Measurements from ENCODE around the gene RFX2. TPM values are rescaled to one million over a fixed set of nuclear protein-coding genes. Genes with fewer than 3 reads are reported as not detected.

RFX2 gene
- total RNA-seq, 4 donors from 2014 or later = 0.31 to 10.5 (median 2.2) TPM

- intact Hi-C loops (cut with DNase I; ENCODE audit: low total_unique reads) = loop anchor here (10.0 kb wide), 2 partner anchors 166 to 216 kb away; partner anchors contain the start of gene MLLT1
- no peaks in the 10 kb centered on the region for H3K27me3 ChIP-seq
- no peaks in the 10 kb centered on the region for H3K9me3 ChIP-seq
- peaks cover 27 to 40% of the 10 kb centered on the region in 2 donors for H3K4me1 ChIP-seq
- in situ Hi-C loops (cut with MboI; ENCODE audit: low sequenced_read_pairs in 4 of 4) = no loop called here
- ATAC-seq = no peak
- DNase-seq = no peak
- peak overlapping the region; percentile 82 to 91 (median 87) for H3K27ac ChIP-seq
- no peak for TF ChIP-seq POLR2A (IDR thresholded peaks at IDR 0.05)
- TF ChIP-seq CTCF (IDR thresholded peaks at IDR 0.05 in 4 of 5, conservative IDR thresholded peaks at IDR 0.05 in 1 of 5) = no peak
- H3K4me3 ChIP-seq = no peak overlapping the region
- no peaks in the 10 kb centered on the region for H3K36me3 ChIP-seq
Observed at GRCh38 chr19:6058518-6059201, 51.6 kb downstream of the RFX2 start.

DNA sequence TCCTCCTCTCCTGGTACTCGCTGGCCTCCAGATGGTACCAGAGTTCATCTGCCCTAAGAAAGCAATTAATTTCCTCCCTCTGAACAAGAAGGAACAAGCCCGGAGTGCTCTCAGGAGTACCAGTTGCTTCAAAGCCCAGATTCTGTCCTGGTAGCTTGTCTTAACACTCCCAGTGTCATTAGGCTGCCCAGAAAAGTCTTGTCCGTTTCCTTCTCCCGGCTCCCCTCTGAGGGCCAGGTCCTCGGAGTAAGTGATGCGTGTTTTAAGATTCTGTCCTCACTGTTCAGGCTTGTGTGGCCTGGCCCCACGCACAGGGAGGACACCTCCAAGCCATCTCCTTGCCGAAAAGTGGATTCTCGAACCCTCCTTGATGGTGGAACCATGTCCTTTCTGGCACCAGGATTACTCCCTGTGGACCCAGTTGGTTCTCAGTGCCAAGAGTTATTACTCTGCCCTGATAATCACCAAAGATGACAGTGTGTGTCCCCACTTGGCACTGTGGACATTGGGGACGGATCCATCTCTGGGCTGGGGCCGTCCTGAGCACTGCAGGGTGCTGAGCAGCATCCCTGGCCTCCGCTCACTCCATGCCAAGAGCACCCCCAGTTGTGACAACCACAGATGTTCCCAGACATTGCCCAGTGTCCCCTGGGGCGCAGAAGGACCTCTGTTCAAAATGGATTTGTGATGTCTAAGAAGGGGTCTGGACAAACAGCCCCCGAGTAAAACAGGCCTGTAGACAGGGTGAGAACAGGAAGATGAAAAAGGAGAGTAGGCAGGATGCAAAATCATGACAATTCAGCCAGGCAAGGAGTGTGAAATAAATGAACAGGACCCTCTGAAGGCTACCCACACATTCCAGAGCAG is 52.4 kb downstream of the RFX2 start:
- in situ Hi-C loops (cut with MboI; ENCODE audit: low sequenced_read_pairs in 4 of 4) (no loop called here), intact Hi-C loops (cut with DNase I; ENCODE audit: low total_unique reads) (loop anchor here (1.0 to 10.0 kb wide), 3 partner anchors 52 to 217 kb away; partner anchors contain the start of genes MLLT1 and RFX2)
- H3K27ac ChIP-seq = peak overlapping the region; percentile 82 to 91 (median 87)
- ATAC-seq (no peak), DNase-seq (no peak)
- no peaks in the 10 kb centered on the region for H3K9me3 ChIP-seq
- peak overlapping the region in 3 of 4 donors; percentile 46 to 54 (median 48) for H3K4me3 ChIP-seq
- peaks cover 27 to 39% of the 10 kb centered on the region in 2 donors for H3K4me1 ChIP-seq
- TF ChIP-seq CTCF (IDR thresholded peaks at IDR 0.05 in 4 of 5, conservative IDR thresholded peaks at IDR 0.05 in 1 of 5) = no peak
- TF ChIP-seq POLR2A (IDR thresholded peaks at IDR 0.05) = no peak
- no peaks in the 10 kb centered on the region for H3K27me3 ChIP-seq
- no peaks in the 10 kb centered on the region for H3K36me3 ChIP-seq

- in situ Hi-C loops (cut with MboI; ENCODE audit: low sequenced_read_pairs in 4 of 4) (no loop called here), intact Hi-C loops (cut with DNase I; ENCODE audit: low total_unique reads) (loop anchor here (1.0 to 10.0 kb wide), 3 partner anchors 53 to 218 kb away; partner anchors contain the start of genes MLLT1 and RFX2)
- DNase-seq (peak; percentile 70 to 81), ATAC-seq (peak; percentile 95)
- H3K27ac ChIP-seq = peak overlapping the region; percentile 82 to 91 (median 87)
- H3K9me3 ChIP-seq = no peaks in the 10 kb centered on the region
- TF ChIP-seq CTCF (IDR thresholded peaks at IDR 0.05 in 4 of 5, conservative IDR thresholded peaks at IDR 0.05 in 1 of 5) = no peak
- TF ChIP-seq POLR2A (IDR thresholded peaks at IDR 0.05) = peak in 1 of 2 donors; percentile 9
- H3K4me3 ChIP-seq = peak overlapping the region; percentile 29 to 54 (median 47)
- no peaks in the 10 kb centered on the region for H3K36me3 ChIP-seq
- no peaks in the 10 kb centered on the region for H3K27me3 ChIP-seq
- peaks cover 27 to 32% of the 10 kb centered on the region in 2 donors for H3K4me1 ChIP-seq
Observed at GRCh38 chr19:6056801-6057650, 53.3 kb downstream of the RFX2 start.

- Histone ChIP-seq H3K4me1 (peaks cover 27% of the 10 kb centered on the region in 2 donors), H3K27ac (peak overlapping the region; percentile 82 to 91 (median 87)), H3K27me3 (no peaks in the 10 kb centered on the region), H3K4me3 (peak overlapping the region; percentile 29 to 54 (median 47)), H3K36me3 (no peaks in the 10 kb centered on the region), H3K9me3 (no peaks in the 10 kb centered on the region)
- ATAC-seq (no peak), DNase-seq (no peak)
- in situ Hi-C loops (cut with MboI; ENCODE audit: low sequenced_read_pairs in 4 of 4) (no loop called here), intact Hi-C loops (cut with DNase I; ENCODE audit: low total_unique reads) (loop anchor here (10.0 kb wide), 2 partner anchors 168 to 218 kb away; partner anchors contain the start of gene MLLT1)
- no peak for TF ChIP-seq POLR2A (IDR thresholded peaks at IDR 0.05)
- TF ChIP-seq CTCF (IDR thresholded peaks at IDR 0.05 in 4 of 5, conservative IDR thresholded peaks at IDR 0.05 in 1 of 5) = no peak
Observed at GRCh38 chr19:6056282-6056741, 54.0 kb downstream of the RFX2 start.

All from gastrocnemius medialis (tissue), 4 donors.